VCaP (cell line): ENCODE data around the gene MAPK10.

Experiments used
- H3K27ac ChIP-seq: fragments of 450-650 bp; 2 replicates; pipeline ENCODE4 v1.5.1; 2017
- CTCF ChIP-seq: fragments of 450-650 bp; conservative IDR thresholded peaks from 2 replicates; pipeline ENCODE4 v1.5.1; 2017; ENCODE audit warnings: mild to moderate bottlenecking, moderate library complexity

MAPK10 gene

GRCh38 chr4:86220121-86220520 lies 139.7 kb downstream of the MAPK10 start:
- no peak for TF ChIP-seq CTCF
- H3K27ac ChIP-seq, result no peak overlapping the region

- H3K27ac ChIP-seq, result no peak overlapping the region
- TF ChIP-seq CTCF, result no peak
Measured at GRCh38 chr4:86218746-86219473, 140.9 kb downstream of the MAPK10 start.

- H3K27ac ChIP-seq, result no peak overlapping the region
- TF ChIP-seq CTCF, result no peak
Measured at GRCh38 chr4:86203176-86203575, 156.7 kb downstream of the MAPK10 start.

- H3K27ac ChIP-seq, result no peak overlapping the region
- no peak for TF ChIP-seq CTCF
Measured at GRCh38 chr4:86185659-86186058, 174.2 kb downstream of the MAPK10 start.

- H3K27ac ChIP-seq, result no peak overlapping the region
Measured at GRCh38 chr4:86184901-86185285, 175.0 kb downstream of the MAPK10 start.

GRCh38 chr4:86184216-86184900 lies 175.5 kb downstream of the MAPK10 start:
- no peak overlapping the region for H3K27ac ChIP-seq
- TF ChIP-seq CTCF, result no peak

More at GRCh38 chr4:86184901-86185285, 175.0 kb downstream of the MAPK10 start:
- TF ChIP-seq CTCF, result no peak

GRCh38 chr4:86181585-86181984 lies 178.3 kb downstream of the MAPK10 start:
- H3K27ac ChIP-seq, result no peak overlapping the region
- TF ChIP-seq CTCF, result no peak
